GM21360 (cell line): ENCODE measurements around the gene CBLN3.
"Not testable (repeated sequence)": the region's sequence is repeated elsewhere in the genome, so short reads cannot be mapped to it uniquely, and the experiment has no call there.

Source experiments
- ATAC-seq: cut with Tn5 transposase; IDR thresholded peaks from one replicate; pipeline ENCODE4 v1.9.1; 2021; ENCODE audit warnings: mild to moderate bottlenecking, moderate library complexity; ENCODE audit not compliant: unreplicated experiment

CBLN3 gene

DNA sequence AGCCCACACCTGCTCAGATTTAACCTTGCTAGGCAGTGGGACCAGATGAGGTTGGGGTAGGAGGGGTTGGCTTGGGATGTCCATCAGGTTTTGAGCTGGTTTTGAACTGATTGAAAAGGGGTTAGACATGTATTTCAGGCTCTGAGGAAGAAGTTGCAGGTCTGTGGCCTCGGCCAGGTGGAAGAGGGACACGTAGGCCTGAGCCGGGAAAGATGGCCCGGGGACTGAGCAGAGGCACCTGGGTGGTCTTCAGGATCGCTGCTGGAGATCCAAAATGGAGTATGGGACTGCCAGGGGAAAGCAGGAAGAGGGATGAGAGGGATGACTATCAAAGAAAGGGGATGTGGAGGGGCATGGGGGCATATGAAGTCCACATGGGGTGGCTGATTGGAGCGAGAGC lies 23.1 kb downstream of the CBLN3 start:
- ATAC-seq = no peak

DNA sequence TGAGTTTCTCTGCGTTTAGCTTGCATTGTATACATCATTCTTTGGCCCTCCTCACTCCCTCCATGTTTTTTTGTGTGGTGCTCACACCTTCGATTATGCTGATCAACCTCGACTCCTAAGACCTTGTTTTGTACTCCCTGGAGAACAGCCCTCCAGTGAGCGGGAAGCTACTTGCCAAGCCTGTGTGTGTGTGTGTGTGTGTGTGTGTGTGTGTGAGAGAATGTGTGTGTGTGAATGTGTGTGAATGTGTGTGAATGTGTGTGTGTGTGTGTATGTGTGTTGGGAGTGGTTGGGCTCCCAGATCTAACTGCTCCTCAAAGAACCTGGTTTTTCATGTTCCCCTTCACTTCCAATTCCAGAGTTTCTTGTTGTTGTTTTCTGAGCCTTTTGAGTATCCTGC lies 24.7 kb downstream of the CBLN3 start:
- no peak for ATAC-seq

DNA sequence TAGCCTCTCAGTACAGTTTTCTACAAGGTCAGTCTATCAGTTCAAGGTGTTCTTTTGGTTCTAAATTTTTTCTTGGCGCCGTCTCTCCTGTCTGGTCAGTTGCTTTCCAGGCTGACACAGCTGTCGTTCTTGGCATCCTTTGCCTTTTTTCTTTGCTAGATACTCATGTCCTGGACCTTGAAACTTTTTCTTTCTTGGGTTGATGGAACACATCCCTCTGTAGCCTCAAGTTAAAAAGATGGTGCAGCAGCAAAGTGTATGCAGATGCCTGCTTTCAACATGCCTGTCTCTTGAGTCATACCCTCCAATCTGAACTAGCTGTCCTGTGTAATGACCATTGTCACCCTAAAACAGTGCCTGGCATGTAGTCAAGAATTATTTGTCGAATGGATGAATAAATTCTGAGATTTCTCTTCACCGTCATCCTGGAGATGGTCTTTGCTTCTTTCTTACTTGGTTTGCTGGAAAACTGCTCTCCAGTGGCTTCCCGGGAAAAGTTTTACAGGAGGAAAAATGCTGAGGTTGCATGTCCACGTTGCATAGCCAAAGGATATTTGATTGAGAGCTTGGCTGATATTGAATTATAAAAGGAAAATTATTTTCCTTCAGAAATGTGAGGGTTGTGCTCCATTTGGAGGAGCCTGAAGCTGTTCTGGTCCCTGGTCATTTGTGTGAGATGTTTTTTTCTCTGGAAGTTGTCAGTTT lies 26.0 kb downstream of the CBLN3 start:
- ATAC-seq = no peak

DNA sequence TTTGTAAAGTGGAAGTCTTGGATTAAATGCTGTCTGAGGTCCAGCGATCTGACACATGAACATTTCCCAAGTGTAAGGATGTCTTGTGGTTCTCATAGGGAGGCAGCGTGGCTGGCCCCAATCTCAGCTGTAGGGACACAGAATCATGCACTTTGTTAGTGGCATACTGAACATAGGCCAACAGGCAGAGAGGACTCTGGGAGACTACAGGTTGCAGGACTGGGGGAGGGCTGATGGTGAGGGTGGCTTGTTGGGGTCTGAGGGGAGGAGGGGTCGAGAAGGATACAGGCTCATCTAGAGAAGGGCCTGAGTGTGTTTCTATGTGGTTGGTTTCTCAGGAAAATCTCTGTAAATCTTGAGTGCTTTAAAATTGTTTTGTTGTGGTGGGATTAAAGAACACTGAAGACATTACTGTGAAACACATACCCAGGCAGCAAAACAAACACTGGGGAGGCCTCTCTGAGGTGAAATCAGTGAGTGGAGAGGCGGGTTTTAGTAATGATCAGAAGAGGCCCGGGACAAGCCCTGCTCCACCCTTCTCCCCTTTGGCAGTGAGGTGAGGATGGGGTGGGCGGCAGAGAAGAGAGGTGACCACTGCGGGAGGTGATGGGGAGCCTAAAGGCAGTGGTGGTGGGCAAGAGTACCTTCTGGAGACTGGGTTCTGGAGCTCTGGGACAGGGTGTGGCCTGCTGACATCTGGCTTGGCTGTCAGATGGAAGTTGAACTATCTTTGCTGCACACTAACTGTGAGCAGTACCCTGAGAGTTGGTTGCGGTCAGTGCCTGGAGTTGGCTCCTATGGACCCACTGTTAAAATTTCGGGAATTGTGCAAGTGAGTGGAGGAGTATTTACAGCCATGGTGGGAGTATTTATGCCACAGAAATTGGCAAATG lies 27.4 kb downstream of the CBLN3 start:
- ATAC-seq = no peak

DNA sequence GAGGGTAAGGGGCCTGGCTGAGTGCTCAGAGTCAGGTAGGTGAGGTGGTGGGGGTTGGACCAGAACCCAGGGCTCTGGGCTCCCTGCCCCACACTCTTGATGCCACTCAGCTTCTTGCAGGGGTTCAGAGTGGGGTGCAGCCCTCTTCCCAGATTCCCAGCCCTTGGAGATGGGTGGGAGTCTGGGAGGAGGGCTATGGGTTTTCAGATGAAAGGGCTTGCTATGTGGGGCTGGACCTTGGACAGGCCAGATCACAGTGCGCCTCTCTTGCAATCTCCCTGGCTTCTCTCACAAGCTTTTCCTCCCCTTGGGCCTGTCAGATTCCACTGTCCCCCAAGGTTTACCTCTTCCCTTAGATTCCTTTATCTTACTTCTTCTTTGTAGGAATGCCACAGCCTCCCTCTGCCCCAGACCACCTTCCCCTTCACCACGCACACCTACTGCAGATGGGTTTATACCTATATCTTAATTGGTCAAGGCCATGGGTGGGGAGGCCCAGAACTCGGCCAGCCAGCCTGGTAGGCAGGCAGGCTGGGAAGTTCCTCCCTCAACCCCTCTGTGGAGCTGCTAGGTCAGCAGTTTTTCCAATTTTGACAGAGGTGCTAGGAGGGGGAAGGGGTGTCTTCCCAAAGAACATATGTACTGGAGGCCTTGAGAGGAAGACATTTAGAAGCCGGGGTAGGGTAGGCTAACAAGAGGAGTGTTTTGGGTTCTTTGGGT lies 29.3 kb downstream of the CBLN3 start:
- no peak for ATAC-seq

DNA sequence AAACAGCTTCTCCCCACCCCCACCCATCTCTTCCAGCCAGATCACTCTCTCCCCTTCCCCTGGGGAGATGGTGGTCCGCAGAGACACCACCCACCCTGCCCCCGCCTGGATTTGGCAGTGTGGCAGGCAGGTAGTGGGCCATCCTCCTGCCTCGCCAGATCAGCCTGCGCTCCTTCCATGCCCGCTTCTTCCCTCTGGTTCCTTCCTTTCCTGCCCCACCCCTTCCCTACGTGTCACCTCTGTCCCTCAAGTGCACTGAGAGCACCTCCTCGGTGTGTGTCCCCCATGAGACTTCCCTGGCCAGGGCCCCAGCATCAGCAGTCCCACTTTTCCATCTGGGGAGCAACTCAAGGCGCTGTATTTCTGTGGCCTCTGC lies 30.0 kb downstream of the CBLN3 start:
- ATAC-seq = no peak

DNA sequence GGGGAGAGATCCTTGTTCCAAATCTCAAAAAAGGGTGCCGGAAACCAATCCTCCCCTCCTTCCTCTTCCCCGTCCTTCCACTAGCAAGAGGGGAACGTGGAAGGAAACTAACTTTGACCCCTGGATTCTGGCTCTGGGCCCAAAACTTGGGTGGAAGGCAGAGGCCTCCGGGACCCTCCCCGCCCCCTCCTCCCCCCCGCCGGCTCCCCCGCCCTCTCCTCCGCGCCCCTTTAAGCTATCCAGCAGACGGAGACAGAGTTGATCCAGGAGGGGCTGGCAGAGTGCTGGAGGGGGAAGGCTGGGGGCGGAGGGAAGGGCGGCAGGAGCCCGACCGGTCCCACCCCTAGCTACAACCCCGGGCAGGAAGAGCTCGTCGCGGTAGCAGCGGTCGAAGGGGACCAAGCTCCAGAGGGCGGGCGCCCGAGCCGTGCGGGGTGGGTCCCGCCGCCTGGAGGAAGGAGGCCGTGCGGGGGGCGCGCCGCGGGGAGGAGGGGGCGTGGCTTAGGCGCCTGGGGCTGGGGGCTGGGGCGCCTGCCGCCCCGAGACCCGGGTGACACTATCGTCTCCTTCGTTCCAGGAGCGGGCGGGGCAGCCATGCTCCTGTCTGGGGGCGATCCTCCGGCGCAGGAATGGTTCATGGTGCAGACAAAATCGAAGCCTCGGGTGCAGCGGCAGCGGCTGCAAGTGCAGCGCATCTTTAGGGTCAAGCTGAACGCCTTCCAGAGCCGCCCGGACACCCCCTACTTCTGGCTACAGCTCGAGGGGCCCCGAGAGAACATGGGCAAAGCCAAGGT lies 30.6 kb downstream of the CBLN3 start, which contains the start of gene NYNRIN:
Gene NYNRIN, plus strand, starts transcription at position 351 of the 794 bp plus-strand sequence. Its CDS starts 244 bp downstream, at position 595.
- ATAC-seq = no peak

DNA sequence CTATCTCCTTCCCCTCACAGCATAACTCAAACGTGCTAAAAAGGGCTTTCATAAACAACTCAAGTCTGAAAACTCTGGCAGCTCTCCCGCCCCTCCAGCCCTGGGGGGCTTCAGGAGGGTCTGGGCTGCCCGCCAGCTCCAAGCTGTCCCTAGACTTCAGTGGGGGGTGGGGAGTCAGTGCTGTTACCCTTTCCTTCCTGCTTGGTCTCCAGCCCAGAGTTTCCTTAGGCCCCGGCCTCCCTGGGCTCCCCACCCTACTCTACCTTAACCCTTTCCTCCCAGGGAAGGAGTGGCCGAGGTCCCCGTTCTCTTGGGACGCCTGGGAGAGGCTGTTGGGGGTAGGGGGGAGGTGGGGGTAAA lies 31.2 kb downstream of the CBLN3 start:
- no peak for ATAC-seq

DNA sequence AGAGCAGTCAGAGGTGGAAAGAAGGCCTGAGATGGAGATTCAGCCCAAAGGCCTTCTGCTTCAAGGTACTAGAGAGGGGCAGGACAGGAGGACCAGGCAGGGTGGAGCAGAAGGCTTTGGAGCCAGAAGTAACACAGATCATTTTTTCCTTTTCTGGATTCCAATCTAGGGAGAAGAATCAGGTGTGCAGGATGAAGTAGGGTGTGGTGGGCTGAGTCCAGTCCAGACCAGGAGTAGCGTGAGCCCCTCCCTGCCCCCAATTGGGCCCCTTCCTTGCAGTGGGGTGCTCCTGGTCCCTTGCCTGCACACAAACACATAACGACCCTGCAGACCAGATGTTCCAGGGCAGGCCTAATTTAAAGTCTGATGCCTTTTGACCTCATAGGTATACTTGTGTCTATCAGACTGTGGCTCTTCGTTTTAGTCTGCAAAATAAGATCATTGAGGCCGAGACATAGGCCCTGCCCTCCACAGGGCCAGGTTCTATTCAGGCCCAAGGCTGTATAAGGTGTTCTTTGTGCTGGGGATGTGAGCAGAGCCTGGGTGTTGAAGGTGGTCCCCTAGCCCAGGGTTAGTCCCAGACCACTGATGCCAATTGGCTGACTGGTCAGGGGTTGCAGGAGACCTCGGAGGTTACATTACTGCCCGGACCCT lies 31.7 kb downstream of the CBLN3 start:
- ATAC-seq = no peak

DNA sequence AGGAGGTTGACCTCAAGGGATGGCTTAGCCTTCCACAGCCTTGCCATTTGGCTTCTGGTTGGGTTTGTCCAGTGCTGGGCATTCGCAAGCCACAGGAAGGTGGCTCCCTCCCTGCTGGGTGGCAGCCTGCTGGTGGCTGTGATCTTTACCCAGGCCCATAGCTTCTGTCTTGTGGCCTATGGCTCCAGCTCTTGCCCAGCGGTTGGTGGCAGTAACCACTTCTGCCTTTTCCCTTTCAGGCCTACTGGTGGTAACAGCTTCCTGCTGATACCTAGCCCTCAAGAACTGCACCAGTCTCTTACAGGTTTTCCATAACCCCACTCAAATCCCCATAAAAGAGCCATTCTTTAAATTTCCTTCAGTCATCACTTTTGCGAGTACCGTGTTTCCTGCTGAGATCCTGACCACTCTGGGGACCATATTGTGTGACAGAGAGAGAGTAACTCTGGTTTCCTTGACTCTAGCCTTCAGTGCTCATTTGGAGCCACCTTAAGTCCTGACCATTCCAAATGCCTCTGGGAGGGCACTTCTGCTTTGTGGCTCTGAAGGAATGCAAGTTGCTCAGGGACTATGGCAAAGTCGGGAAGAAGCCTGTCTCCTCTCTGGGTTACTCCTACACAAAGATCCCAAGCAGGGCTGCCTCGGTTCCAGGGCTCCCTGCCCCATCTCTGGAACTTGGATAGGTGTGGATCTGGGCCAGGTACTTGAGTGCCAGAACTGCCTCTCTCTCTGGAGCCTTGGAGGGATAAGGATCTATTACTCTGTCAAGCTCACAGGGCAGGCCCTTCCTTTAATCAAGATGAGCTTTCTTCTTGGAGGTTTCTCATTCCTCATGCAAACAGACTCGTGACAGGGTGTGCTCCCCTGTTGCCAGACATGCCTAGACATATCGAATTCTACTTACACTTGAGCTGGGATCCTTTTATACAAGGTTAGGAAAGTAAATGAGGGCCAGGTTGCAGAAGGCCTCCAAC lies 33.6 kb downstream of the CBLN3 start:
- ATAC-seq = no peak

DNA sequence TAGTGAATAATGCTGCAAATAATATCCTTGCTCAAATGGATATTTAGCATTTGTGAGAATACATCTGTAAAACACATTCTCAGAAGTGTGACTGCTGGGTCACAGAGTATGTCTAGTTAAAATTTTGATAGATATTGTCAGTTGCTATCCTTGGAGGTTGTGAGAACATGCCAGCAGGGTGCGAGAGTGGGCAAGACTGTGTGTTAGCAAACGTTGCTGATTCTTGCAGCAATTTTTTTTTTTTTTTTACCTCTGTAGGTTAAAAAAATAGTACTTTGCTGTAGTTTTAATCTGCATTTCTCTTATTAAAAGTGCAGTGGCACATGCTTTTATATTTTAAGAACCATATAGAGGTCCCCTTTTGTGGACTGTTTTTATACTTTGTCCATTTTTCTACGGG lies 35.2 kb downstream of the CBLN3 start:
- ATAC-seq = no peak

DNA sequence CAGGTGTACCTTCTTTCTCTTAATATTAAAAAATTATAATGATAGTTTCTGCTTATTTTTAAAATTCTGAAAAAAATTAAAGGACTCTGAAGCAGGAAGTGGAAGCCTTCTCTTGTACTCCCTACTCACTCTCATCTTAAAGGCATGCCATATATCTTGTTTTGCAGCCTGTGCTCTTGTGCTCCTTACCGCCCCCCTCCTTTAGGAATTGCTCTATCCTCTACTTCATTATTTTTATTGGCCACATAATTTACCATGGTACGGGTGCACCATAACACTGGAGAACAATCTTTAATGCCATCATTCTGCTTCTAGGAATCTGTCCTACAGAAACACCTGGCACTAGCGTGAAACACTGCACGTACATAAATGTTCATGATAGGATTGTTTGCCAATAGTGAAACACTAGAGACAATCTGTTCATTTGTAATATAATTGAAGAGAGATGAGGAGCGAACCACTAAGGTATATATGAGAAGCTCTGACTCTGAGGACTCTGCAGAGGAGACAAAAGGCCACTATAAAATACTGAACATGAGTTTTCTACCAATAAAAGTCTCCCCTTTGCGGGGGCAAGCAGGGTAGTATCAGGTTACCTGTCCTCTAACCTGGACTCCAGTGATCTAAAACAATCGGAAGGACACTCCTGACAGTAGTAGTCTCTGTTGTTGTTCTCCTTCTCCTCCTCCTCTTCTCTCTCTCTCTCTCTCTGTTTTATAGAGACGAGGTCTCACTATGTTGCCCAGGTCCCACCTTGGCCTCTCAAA lies 37.0 kb downstream of the CBLN3 start:
- no peak for ATAC-seq

DNA sequence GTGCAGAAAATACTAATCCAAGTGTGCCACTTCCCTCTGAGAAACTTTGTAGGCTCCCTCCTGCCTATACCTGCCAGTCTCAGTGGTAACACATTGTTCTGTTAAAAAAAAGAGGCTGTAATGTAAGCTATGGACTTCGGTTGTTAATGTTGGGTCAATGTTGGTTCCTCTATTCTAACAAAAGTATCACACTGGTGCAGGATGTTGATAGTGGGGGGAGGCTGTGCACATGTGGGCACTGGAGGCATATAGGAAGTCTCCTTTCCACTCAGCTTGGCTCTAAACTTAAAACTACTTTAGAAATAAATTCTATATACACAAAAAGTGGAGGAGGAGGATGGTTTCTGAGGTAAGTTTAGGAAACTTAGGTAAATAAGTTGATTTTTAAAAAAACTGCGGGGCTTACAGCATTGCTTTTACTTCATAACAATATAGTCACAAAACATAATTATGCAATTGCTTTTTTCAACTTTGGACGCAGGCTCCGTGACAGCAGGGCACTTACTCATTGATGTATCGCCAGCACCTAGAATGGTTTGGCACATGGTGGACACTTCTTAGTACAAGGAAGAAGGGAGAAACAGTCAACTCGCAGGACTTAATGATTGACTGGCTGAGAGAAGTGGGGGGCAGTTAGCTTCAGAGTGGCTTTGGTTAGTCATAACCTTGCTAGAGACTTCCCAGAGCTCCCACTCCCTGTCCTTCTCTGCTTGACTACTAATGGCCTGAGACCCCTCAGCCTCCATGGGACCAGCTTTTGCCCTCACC lies 38.6 kb downstream of the CBLN3 start:
- ATAC-seq = no peak

DNA sequence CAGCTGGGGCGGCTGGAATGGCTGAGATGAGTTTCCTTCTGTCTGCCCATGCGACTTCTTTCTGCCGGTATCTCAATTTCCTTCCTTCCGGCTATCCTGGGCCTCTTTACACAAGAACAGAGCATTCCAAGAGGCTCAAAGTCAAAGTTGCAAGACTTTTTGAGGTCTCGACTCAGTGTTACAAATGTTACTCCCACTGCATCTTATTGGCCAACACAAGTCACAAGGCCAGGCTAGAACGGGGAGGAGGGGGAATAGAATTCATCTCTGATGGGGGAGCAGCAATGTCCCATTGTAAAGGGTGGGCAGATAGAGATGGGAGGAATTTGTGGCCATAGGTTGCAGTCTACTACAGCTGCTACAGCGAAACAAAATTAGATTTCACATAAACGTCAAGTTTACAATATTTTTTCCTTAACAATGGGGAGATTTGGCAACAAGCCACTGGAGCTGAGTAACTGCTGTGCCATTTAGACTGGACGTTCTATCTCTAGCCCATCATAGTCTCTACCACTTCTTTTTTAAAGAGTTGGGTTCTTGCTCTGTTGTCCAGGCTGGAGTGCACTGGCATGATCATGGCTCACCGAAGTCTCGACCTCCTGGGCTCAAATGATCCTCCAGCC lies 40.1 kb downstream of the CBLN3 start:
- no peak for ATAC-seq

DNA sequence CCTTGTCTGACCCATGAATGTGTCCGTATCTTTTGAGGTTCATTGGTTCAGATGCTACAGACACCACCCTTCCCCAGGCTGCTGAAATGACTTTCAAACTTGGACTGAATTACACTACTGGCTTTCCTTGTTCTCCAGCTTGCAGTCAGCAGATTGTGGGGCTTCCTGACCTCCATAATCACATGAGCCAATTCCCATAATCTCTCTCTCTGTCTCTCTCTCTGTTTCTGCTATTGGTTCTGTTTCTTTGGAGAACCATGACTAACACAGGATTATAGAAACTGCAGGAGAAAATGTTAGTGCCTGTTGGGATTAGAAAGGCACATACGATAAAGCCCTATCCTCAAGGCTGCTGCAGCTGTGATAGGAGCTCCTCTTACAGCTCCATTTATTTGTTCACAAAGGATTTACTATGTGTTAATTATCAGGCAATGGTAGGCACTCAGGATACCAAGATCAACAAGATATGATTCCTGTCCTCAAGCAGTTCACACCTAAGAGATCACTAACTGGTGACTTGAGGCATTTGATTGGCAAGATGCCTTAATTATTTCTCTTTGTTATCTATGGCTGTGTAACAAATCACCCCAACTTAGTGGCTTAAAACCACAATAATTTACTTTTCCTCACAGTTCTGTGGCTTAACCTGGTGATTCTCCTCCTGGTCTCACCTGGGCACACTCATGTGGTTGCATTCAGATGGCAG lies 40.8 kb downstream of the CBLN3 start:
- no peak for ATAC-seq

DNA sequence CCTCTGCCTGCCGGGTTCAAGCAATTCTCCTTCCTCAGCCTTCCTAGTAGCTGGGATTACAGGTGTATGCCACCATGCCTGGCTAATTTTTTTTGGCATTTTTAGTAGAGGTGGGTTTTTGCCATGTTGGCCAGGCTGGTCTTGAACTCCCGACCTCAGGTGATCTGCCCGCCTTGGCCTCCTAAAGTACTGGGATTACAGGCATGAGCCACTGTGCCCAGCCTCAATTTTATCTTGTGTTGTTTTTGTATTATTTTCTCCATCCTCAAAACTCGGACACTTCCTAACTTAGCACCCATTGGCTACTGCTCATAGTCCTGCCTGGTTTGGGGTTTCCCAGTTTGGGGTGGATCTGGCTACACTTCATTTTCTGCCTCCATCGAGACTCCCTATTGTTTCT lies 41.9 kb downstream of the CBLN3 start:
- not testable (repeated sequence) for ATAC-seq

DNA sequence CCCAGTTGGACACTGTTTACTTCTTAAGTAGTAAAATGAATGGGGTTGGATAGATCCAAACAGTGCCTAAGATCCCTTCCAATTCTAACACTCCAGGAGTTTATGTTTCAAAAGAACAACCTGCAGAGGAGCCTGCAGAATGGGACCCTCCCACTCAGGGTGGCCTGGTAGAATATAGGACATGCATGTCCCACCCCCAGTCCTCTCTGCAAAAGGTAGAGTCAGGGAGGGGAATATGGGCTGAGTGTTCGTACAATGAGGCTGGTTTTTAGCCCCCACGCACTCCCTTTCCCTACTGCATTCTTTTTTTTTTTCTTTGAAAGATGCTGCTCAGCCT lies 42.5 kb downstream of the CBLN3 start:
- ATAC-seq = no peak
